Astrocyte of the spinal cord (primary cell): Measurements from ENCODE around the gene VAV2.

ENCODE experiments used
- DNase-seq: peaks from one replicate; pipeline ENCODE4 v3.0.0; 2011; ENCODE audit warnings: low read depth, low spot score
- H3K4me3 ChIP-seq: 2 replicates; pipeline ENCODE4 v1.5.1; 2011; ENCODE audit warnings: low read depth, mild to moderate bottlenecking, low read length, moderate library complexity
- in situ Hi-C: cut with HindIII; loops from 2 replicates; pipeline ENCODE4 v1.10.0; 2017; ENCODE audit warnings: low sequenced_read_pairs
- TF ChIP-seq, protein P1 (sequence below): IDR thresholded peaks from 2 replicates; pipeline ENCODE4 v1.5.1; 2012; ENCODE audit warnings: low read depth, mild to moderate bottlenecking, low read length, inconsistent platforms

VAV2 gene

DNA sequence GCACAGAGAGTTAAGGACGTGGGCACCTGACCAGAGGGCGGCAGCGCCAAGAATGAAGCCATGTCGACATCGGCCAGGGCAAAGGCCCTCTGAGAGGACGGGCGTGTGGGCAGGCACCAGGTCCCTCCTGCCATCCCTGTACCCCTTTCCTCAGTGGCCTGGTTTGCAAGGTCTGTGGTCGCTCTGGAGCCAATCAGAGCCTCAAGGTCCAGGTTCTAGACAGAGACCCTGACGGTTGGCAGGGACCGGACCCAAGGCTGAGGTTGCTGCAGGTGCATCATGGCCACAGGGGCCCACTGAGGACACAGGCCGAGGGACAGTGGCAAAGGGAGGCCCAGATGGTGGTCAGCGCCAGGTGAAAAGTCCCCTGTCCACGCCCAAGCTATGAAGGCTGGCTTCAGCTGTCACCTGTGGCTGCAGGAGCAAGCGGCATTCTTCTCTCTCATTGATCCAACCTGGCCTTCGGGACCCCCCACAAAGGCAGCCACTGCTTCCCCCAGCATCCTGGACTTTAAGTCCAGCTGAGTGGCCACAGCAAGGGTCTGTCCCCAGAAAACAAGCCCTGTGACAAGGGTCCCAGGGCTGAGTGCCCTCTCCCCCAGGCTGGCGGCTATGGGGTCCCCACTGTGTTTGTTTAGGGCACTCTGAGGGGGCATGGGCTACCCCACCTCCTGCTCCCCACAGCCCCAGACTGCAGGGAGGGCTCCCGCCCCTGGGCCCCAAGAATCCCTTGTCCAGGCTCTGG lies 48.9 kb downstream of the VAV2 start:
- in situ Hi-C loops: no loop called here
- TF ChIP-seq, protein P1, sequence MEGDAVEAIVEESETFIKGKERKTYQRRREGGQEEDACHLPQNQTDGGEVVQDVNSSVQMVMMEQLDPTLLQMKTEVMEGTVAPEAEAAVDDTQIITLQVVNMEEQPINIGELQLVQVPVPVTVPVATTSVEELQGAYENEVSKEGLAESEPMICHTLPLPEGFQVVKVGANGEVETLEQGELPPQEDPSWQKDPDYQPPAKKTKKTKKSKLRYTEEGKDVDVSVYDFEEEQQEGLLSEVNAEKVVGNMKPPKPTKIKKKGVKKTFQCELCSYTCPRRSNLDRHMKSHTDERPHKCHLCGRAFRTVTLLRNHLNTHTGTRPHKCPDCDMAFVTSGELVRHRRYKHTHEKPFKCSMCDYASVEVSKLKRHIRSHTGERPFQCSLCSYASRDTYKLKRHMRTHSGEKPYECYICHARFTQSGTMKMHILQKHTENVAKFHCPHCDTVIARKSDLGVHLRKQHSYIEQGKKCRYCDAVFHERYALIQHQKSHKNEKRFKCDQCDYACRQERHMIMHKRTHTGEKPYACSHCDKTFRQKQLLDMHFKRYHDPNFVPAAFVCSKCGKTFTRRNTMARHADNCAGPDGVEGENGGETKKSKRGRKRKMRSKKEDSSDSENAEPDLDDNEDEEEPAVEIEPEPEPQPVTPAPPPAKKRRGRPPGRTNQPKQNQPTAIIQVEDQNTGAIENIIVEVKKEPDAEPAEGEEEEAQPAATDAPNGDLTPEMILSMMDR: no peak
- no peak overlapping the region for H3K4me3 ChIP-seq
- DNase-seq: no peak

DNA sequence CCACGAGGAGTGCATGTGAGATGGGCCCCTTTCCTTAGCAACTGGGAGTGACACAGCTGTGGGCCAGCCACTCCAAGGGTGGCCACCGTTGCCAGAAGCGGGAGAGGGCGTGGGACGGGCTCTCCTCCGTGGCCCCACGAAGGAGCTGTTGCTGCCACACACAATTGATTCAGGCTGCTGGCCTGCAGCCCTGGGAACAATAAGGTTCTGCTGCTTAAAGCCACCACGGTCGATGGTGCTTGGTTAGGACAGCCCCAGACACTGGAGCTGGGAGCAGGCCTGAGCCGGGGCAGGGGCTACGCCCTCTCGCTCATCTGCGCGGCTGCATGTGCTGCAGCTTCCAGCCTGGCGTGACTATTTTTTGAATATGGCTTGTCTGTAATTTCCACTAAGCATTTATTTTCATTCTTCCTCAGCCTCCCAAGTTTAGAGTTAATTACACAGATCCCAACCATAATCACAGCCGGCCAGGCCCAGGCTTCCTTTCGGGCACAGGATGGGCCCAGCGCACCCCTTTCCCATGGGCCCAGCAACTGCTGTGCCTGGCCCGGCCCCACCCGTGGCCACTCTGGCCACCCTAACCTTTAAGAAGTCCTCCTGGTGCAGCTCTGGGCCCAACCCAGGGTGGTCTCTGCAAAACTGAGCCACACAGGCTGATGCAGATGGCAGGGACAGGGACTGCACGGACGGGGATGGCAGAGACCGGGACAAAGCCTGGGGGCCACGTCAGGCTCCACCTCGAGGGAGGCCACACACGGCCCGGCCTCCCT lies 49.7 kb downstream of the VAV2 start:
- in situ Hi-C loops: no loop called here

DNA sequence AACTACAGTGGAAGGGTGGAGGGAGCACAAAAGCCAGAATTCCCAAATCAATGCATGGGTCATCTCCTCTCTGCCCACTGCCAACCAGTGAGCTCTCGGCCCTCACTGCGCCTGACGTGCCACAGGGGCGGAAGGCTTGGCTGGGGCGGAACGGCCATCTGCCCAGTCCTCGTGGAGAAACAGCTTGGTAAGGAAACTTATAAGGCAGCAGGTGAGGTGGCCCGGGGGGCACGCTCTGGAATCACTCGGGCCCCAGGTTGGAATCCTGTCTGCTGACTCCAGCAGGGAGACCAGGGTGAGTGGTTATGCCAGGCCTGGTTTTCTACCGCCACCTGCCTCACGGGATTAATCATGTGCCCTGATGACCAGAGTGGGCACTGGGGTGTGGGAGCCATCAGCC lies 52.3 kb downstream of the VAV2 start:
- in situ Hi-C loops: no loop called here
- TF ChIP-seq, protein P1: no peak
- no peak for DNase-seq
- H3K4me3 ChIP-seq: no peak overlapping the region

More for the DNA sequence above, 49.7 kb downstream of the VAV2 start:
- DNase-seq: no peak
- TF ChIP-seq, protein P1: no peak
- H3K4me3 ChIP-seq: no peak overlapping the region

DNA sequence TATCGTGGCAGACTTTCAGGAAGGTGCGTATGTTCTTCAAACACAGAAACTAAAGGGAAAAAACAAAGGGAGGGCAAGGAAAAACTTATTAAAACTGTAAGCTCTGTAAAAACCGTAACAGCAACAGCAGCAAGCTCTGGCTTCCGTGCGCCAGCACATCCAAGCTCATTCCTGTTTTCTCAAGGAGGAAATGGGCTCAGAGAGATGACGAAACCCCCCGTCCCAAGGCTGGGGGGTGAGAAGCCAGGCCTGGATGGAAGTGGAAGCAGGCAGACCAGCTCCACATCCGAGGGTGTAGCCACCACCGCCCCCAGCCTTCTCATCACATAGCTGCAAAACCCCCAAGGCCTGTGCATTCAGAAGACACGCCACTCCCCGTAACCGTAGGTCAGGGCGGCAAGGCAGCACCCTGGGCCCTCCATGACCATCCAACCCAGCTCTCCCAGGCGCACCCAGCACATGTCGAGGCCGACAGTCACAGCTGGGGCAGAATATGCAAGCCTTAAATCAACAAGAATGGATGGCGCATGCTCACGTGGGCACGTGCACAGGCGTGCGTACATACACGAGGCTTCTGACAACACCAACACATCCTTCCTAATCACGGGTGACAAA lies 52.8 kb downstream of the VAV2 start:
- H3K4me3 ChIP-seq: no peak overlapping the region
- in situ Hi-C loops: no loop called here
- no peak for DNase-seq
- TF ChIP-seq, protein P1: no peak

DNA sequence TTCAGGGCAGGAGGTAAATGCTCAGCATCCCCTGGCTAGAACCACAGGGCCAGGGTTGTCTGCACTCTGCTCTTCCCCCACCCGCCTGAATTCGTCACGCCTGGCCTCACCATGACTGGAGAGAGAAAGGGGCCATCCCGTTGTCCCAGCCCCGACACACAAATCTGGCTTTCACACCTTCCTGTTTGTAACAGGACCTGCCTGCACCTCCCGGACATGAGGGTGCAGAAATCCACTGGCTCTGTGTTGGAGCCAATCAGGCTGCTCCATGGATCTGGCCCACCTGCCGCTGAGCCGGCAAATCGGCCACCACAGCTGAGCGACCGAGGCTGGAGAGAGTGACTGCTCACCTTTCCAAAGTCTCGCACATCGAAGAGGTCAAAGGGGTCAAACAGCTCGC lies 53.4 kb downstream of the VAV2 start:
- TF ChIP-seq, protein P1: no peak
- DNase-seq: no peak
- no peak overlapping the region for H3K4me3 ChIP-seq
- in situ Hi-C loops: no loop called here

DNA sequence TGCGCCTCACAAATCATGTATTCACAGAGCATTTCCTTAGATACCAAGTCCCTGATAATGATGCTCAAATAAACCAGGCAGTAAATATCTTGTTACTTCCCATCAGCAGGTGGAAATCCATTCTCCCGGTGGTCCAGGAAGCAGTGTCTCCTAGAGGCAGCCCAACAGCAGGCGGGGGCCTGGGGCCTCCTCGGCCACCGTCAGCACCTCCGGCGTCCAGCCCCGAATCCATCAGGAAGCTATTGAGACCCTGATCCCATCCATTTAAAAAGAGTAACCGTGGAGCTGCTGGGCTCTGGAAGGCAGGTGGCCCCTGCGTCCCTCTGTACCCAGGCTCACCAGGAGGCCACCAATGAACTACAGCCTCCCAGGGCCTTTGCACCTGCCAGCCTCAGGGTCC lies 54.0 kb downstream of the VAV2 start:
- TF ChIP-seq, protein P1: no peak
- no peak overlapping the region for H3K4me3 ChIP-seq
- DNase-seq: no peak
- in situ Hi-C loops: no loop called here
